ENCODE data around the gene HAPLN2.

HAPLN2 gene

DNA sequence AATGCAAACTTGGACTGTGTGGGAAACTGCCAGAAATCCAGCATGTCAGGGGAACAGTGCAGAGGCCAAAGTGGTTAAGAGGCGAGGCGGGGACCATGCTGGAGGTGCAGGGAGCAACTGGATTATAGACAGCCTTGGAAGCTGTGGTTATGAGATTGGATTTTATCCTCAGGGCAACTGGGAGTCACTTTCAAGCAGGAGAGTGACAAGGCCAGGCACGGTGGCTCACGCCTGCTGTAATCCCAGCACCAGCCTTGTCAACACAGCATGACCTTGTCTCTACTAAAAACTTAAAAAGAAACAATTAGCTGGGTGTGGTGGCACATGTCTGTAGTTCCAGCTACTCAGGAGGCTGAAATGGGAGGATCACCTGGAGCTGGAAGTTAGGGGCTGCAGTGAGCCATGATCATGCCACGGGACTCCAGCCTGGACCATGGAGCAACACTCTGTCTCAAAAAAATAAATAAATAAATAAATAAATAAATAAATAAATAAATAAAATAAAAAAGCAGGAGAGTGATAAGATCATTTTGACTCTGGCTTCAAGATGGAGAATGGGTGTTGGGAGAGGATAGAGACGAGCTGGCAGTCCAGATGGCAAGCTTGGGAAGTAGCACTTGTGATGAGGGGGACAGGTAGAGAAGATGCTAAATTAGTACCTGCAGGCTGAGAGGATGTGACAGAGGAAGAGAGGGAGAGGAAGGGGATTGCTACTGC, 3.5 kb downstream of the HAPLN2 start (continued):
- TF ChIP-seq REST (tag by site-specific recombination; IDR thresholded peaks at IDR 0.05) = peak; percentile 90
- TF ChIP-seq ZNF558 (tag by site-specific recombination; IDR thresholded peaks at IDR 0.05) = peak; percentile 92
- TF ChIP-seq ZNF585B (tag by site-specific recombination; IDR thresholded peaks at IDR 0.05) = 0 out of 2 replicates have a peak, but pooled peaks have one; percentile 7
- TF ChIP-seq, protein P1, sequence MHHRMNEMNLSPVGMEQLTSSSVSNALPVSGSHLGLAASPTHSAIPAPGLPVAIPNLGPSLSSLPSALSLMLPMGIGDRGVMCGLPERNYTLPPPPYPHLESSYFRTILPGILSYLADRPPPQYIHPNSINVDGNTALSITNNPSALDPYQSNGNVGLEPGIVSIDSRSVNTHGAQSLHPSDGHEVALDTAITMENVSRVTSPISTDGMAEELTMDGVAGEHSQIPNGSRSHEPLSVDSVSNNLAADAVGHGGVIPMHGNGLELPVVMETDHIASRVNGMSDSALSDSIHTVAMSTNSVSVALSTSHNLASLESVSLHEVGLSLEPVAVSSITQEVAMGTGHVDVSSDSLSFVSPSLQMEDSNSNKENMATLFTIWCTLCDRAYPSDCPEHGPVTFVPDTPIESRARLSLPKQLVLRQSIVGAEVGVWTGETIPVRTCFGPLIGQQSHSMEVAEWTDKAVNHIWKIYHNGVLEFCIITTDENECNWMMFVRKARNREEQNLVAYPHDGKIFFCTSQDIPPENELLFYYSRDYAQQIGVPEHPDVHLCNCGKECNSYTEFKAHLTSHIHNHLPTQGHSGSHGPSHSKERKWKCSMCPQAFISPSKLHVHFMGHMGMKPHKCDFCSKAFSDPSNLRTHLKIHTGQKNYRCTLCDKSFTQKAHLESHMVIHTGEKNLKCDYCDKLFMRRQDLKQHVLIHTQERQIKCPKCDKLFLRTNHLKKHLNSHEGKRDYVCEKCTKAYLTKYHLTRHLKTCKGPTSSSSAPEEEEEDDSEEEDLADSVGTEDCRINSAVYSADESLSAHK (tag by site-specific recombination; IDR thresholded peaks at IDR 0.05) = peak; percentile 46; the same call in 1 of the 2 replicates
- TF ChIP-seq ZNF791 (tag by site-specific recombination; IDR thresholded peaks at IDR 0.05) = peak; percentile 84; the same call in 1 of the 2 replicates
- TF ChIP-seq SALL2 (tag by site-specific recombination; IDR thresholded peaks at IDR 0.05; ENCODE audit: borderline replicate concordance) = no peak
- TF ChIP-seq, protein P2, sequence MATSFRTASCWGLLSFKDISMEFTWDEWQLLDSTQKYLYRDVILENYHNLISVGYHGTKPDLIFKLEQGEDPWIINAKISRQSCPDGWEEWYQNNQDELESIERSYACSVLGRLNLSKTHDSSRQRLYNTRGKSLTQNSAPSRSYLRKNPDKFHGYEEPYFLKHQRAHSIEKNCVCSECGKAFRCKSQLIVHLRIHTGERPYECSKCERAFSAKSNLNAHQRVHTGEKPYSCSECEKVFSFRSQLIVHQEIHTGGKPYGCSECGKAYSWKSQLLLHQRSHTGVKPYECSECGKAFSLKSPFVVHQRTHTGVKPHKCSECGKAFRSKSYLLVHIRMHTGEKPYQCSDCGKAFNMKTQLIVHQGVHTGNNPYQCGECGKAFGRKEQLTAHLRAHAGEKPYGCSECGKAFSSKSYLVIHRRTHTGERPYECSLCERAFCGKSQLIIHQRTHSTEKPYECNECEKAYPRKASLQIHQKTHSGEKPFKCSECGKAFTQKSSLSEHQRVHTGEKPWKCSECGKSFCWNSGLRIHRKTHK (tag by site-specific recombination; IDR thresholded peaks at IDR 0.05) = peak; percentile 12; the same call in 1 of the 2 replicates
- no peak for TF ChIP-seq KLF16 (tag by site-specific recombination; IDR thresholded peaks at IDR 0.05)
- no peak for TF ChIP-seq ZSCAN30 (tag by site-specific recombination; IDR thresholded peaks at IDR 0.05)
- no peak for TF ChIP-seq YY2 (tag by site-specific recombination; IDR thresholded peaks at IDR 0.05)
- TF ChIP-seq RBAK (tag by site-specific recombination; IDR thresholded peaks at IDR 0.05) = peak; percentile 87
- no peak for TF ChIP-seq ZNF768 (tag by site-specific recombination; IDR thresholded peaks at IDR 0.05)
- TF ChIP-seq, protein P3, sequence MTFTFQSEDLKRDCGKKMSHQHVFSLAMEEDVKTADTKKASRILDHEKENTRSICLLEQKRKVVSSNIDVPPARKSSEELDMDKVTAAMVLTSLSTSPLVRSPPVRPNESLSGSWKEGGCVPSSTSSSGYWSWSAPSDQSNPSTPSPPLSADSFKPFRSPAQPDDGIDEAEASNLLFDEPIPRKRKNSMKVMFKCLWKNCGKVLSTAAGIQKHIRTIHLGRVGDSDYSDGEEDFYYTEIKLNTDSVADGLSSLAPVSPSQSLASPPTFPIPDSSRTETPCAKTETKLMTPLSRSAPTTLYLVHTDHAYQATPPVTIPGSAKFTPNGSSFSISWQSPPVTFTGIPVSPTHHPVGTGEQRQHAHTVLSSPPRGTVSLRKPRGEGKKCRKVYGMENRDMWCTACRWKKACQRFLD (tag by site-specific recombination; IDR thresholded peaks at IDR 0.05) = peak; percentile 74; the same call in 1 of the 2 replicates
- TF ChIP-seq, protein P4, sequence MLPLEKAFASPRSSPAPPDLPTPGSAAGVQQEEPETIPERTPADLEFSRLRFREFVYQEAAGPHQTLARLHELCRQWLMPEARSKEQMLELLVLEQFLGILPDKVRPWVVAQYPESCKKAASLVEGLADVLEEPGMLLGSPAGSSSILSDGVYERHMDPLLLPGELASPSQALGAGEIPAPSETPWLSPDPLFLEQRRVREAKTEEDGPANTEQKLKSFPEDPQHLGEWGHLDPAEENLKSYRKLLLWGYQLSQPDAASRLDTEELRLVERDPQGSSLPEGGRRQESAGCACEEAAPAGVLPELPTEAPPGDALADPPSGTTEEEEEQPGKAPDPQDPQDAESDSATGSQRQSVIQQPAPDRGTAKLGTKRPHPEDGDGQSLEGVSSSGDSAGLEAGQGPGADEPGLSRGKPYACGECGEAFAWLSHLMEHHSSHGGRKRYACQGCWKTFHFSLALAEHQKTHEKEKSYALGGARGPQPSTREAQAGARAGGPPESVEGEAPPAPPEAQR (tag by site-specific recombination; IDR thresholded peaks at IDR 0.05) = no peak
- peak; percentile 88 for TF ChIP-seq ZNF530 (tag by site-specific recombination; IDR thresholded peaks at IDR 0.05; ENCODE audit: low read depth)
- no peak for TF ChIP-seq ZBTB20 (tag by site-specific recombination; IDR thresholded peaks at IDR 0.05)
- TF ChIP-seq TSHZ1 (tag by site-specific recombination; IDR thresholded peaks at IDR 0.05; ENCODE audit: borderline replicate concordance) = peak; percentile 67; the same call in 1 of the 2 replicates
- no peak for TF ChIP-seq PBX3 (CRISPR knock-in tag; IDR thresholded peaks at IDR 0.05)
- peak; percentile 98 for TF ChIP-seq ZNF266 (tag by site-specific recombination; IDR thresholded peaks at IDR 0.05; ENCODE audit: low read depth)
- TF ChIP-seq, protein P5, sequence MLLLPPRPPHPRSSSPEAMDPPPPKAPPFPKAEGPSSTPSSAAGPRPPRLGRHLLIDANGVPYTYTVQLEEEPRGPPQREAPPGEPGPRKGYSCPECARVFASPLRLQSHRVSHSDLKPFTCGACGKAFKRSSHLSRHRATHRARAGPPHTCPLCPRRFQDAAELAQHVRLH (tag by site-specific recombination; IDR thresholded peaks at IDR 0.05) = peak; percentile 85
- TF ChIP-seq, protein P6, sequence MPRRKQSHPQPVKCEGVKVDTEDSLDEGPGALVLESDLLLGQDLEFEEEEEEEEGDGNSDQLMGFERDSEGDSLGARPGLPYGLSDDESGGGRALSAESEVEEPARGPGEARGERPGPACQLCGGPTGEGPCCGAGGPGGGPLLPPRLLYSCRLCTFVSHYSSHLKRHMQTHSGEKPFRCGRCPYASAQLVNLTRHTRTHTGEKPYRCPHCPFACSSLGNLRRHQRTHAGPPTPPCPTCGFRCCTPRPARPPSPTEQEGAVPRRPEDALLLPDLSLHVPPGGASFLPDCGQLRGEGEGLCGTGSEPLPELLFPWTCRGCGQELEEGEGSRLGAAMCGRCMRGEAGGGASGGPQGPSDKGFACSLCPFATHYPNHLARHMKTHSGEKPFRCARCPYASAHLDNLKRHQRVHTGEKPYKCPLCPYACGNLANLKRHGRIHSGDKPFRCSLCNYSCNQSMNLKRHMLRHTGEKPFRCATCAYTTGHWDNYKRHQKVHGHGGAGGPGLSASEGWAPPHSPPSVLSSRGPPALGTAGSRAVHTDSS (tag by site-specific recombination; IDR thresholded peaks at IDR 0.05) = no peak
